NCI-H748 treated with DMSO at 0.1 percent for 48 hours (cell line): ENCODE data around the gene EHBP1L1.

Source experiments
- DNase-seq: peaks from one replicate; lab custom pipeline; 2025; lab: John Stamatoyannopoulos, UW

The EHBP1L1 gene

GRCh38 chr11:65546217-65546958, 29.5 kb upstream of the EHBP1L1 start:
- peak; percentile 79 for DNase-seq

- no peak for DNase-seq
Observed at GRCh38 chr11:65547446-65548125, 28.3 kb upstream of the EHBP1L1 start.

- DNase-seq, result no peak
Observed at GRCh38 chr11:65548395-65548794, 27.5 kb upstream of the EHBP1L1 start.

- DNase-seq, result no peak
Observed at GRCh38 chr11:65549096-65549495, 26.8 kb upstream of the EHBP1L1 start.

- DNase-seq, result peak; percentile 40
Observed at GRCh38 chr11:65551572-65552387, 24.1 kb upstream of the EHBP1L1 start.

GRCh38 chr11:65552388-65552951, 23.4 kb upstream of the EHBP1L1 start:
- DNase-seq, result no peak

GRCh38 chr11:65553301-65554001, 22.4 kb upstream of the EHBP1L1 start:
- DNase-seq, result no peak

GRCh38 chr11:65554057-65554818, 21.6 kb upstream of the EHBP1L1 start:
- DNase-seq, result no peak

- DNase-seq, result no peak
Observed at GRCh38 chr11:65554842-65555430, 20.9 kb upstream of the EHBP1L1 start.

GRCh38 chr11:65555693-65556231, 20.1 kb upstream of the EHBP1L1 start:
- no peak for DNase-seq

GRCh38 chr11:65556470-65557279, 19.2 kb upstream of the EHBP1L1 start:
- DNase-seq, result no peak

GRCh38 chr11:65557280-65558001, 18.4 kb upstream of the EHBP1L1 start:
- DNase-seq, result no peak

GRCh38 chr11:65558002-65558929, 17.6 kb upstream of the EHBP1L1 start, which contains the start of gene LTBP3:
LTBP3 (minus strand) TSS chr11:65558359; CDS start chr11:65557959, 400 bp downstream.
- DNase-seq, result peak; percentile 41

- DNase-seq, result no peak
Observed at GRCh38 chr11:65558930-65559509, 16.8 kb upstream of the EHBP1L1 start.

- DNase-seq, result no peak
Observed at GRCh38 chr11:65559535-65559934, 16.3 kb upstream of the EHBP1L1 start.

GRCh38 chr11:65559951-65560537, 15.8 kb upstream of the EHBP1L1 start:
- DNase-seq, result no peak
